HG02870 (cell line): Measurements from ENCODE around the gene AFF2.

ENCODE experiments used
- ATAC-seq: cut with Tn5 transposase; IDR thresholded peaks from one replicate; pipeline ENCODE4 v1.9.1; 2021; ENCODE audit warnings: mild to moderate bottlenecking, moderate library complexity; ENCODE audit not compliant: unreplicated experiment

AFF2 gene

DNA sequence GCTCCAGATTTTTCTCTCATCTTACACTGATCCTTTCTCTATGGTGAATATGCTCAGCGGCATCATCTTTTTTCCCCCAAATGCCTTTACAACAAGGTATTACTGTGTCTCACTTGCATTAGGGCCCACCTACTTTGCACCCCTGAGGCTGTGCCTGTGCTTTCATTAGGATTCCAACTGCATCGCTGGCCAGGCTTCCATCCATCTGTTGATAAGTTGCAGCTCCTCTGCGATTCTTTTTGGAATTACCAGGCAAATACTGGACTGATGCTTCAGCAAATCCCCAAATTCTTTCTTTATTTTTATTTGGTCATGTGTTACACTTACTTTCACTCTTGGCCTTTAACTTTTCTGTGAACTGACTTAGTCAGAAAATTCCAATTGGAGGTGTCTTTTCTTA lies 77.3 kb downstream of the AFF2 start:
- no peak for ATAC-seq

- no peak for ATAC-seq
Observed at GRCh38 chrX:148580016-148580415, 79.6 kb downstream of the AFF2 start.

GRCh38 chrX:148582353-148582752 lies 81.9 kb downstream of the AFF2 start:
- ATAC-seq: no peak

- ATAC-seq: no peak
Observed at GRCh38 chrX:148588649-148589310, 88.4 kb downstream of the AFF2 start.

DNA sequence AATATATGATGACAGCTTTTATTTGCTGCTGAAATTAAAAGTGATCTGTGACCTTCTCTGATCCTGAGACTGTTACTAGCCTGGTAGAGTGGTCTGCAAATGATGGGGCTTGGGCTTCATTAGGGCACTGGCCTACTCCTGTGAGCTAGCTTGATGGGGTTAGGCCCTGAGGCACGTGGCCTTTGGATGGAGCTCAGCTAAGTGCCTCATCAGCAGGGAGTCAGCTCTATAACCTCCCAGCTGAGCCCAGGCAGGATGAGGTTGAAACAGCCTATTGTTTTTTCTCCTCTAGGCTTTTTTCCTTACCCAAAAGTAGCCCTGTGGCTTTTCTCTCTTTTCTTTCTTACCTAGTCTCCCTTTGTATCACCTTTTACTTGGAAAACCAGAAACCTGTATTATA lies 92.2 kb downstream of the AFF2 start:
- no peak for ATAC-seq

DNA sequence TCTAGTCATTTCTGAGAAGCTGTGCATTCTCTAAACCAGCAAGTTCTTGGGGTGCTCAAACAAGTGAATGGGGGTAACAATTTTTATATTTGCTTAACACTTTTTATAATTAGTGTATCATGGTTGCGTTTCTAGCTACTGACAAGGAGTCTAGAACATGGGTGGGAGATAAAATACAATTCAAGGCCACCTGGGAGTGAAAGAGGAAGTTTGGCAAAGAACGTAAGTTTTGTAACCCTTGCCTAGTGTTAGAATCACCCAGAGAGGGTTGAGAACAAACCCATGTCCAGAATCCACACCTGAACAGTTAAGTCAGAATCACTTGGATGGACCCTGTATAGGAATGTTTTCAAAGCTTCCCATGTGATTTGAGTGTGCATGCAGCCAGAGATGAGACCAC lies 92.7 kb downstream of the AFF2 start:
- ATAC-seq: no peak

DNA sequence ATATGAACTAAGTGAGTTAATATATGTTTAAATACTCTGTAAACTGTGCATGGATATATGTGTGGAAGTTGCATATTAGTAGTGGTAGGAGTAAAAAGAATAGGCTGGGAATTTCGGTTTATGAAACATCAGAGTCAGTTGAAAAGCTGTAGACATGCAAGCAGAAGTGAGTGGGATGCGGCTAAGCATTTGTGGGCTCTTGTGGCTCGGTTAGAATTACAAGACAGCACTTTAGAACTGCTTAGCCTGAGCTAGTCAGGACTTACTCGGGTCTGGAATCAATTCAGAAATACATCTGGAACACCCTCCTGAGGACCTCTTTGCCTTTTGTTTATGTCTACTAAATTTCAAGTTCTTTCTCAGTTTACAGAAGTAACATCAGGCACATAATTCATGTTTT lies 93.6 kb downstream of the AFF2 start:
- ATAC-seq: no peak

DNA sequence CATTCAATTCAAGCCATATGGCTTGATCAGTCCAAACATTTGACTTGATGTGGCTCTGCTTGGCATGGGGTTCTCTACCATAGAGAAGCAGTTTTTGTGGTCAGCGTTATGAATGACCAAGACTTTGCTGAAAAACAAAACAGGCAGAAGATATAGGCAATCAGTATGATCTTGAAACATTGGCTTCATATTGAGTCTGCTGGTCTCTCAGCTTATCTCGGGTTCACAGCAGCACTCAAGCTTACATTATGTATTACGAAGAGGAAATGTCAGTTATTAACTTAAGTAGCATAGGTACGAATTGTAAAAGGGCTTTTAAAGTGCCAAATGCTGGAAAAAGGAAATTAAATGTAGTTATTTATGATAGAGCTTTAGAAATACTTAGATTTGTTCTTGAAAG lies 99.0 kb downstream of the AFF2 start:
- no peak for ATAC-seq

DNA sequence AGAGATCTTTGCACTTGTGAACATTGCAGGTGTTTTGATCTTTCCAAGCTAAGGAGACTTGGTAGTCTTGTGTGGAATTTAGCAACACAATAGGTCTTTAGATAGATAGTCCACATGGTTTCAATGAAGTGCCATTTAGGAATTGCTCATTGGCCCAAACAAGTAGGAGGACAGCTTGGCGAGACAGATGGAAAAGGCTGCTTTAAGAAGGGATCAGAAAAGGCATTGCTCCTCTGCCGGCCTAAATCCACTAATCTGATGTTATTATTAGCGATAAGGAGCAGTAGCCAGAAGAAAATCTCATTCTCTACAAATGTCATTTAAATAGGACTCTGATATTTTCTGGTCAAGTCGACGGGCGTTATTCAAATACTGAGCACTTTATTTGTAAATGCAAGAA lies 99.7 kb downstream of the AFF2 start:
- ATAC-seq: no peak

- no peak for ATAC-seq
Observed at GRCh38 chrX:148600581-148600980, 100.2 kb downstream of the AFF2 start.

- ATAC-seq: no peak
Observed at GRCh38 chrX:148601034-148601433, 100.6 kb downstream of the AFF2 start.

- ATAC-seq: peak; percentile 73
Observed at GRCh38 chrX:148609515-148610327, 109.3 kb downstream of the AFF2 start.

- peak; percentile 59 for ATAC-seq
Observed at GRCh38 chrX:148610328-148610698, 109.9 kb downstream of the AFF2 start.

GRCh38 chrX:148611993-148612392 lies 111.6 kb downstream of the AFF2 start:
- ATAC-seq: peak; percentile 57

- no peak for ATAC-seq
Observed at GRCh38 chrX:148612431-148612830, 112.0 kb downstream of the AFF2 start.

DNA sequence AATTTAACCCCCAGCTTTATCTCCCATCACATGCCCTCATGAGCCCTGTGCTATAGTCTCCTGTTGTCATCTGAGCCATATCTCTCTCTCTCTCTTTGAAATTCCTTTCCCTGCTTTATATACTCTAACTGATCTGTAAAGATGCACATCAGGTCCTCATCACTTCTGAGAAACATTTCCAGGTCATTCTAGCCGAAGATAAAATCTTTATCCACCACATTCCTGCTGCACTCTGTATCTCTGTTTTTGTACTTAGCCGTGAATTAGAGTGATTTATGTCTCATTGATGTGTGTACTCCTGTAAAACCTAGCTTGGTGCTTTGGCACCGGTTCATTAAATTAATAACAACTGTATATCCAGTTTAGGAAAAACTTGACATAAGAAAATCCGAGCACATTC lies 113.2 kb downstream of the AFF2 start:
- no peak for ATAC-seq

DNA sequence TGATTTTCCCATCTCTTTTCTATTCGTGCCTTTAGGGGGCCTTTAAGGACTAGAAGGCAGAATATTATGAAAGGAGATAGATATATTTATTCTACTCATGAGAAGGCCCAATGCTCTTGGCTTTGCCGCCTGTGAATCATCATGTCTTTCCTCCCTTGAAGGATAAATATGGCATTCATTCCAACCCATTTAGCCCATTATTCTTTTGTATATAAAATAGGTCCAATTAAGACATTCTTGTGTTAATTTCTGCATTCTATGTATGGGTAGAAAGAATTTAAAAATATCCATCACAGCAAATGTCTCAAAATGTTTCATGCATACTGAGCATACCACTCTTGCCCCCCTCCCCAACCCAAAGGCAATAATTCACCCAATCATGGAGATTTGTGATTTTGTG lies 115.1 kb downstream of the AFF2 start:
- ATAC-seq: no peak

DNA sequence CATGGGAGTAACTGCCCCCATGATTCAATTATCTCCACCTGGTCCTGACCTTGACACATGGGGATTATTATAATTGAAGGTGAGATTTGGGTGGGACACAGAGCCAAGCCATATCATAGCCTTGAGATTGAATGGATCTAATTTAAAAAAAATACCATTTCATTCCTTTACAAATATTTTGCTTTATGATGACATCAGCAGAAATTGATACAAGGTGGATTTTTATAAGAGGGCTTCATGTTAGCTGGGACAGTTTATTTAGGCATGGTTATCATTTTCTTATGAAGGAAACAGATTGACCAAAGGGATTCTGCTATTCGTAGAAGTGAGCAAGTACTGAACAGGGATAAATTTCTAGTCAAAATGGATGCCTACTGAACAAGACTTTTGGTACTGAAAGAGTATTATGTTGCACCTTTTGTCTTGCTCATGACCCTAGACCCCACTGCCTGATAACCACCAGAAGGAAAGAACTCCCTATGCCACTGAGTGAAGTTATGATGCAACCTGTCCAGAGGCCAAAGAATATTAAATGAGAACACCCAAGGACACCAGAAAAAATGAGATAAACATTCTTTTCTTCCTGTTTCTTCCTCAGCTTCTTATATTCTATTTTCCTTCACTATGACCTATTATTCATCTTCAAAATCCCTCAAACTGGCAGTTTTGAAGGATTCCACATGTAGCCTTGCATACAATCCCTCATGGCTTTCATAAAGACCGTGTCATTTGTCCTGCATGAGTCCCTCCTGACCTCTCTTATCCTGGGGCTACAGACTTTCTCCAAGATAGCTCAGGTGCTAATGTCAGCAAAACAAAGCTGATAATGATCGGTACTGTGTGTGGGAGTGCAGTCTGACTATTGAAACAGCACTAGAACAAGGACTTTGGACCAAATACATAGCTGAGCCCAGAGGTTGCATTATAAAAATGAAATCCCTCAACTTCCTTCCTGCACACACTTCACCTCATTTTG lies 118.3 kb downstream of the AFF2 start:
- no peak for ATAC-seq

DNA sequence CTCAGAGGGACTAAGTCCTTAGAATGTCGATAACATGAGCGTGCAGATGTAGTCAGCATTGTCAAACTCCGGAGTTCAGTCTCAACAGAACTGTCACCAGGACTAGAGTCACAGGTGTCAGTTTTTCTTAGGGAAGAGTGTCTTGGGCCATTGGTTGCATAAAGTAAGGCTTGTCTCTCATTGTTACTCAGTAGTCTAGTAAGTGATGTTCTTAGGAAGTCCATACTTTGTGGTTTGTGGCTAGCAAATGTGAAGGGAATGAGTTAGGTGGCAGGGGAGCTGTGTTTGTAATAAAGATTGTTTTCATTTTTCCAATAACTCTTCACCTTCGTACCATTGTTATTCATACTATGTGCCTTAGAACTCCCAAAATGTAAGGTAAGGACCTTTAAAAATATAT lies 119.6 kb downstream of the AFF2 start:
- ATAC-seq: no peak

GRCh38 chrX:148624951-148625474 lies 124.6 kb downstream of the AFF2 start:
- ATAC-seq: no peak

- ATAC-seq: no peak
Observed at GRCh38 chrX:148628621-148629020, 128.2 kb downstream of the AFF2 start.
